ENCODE data around the gene ZCWPW1.

ZCWPW1 gene

DNA sequence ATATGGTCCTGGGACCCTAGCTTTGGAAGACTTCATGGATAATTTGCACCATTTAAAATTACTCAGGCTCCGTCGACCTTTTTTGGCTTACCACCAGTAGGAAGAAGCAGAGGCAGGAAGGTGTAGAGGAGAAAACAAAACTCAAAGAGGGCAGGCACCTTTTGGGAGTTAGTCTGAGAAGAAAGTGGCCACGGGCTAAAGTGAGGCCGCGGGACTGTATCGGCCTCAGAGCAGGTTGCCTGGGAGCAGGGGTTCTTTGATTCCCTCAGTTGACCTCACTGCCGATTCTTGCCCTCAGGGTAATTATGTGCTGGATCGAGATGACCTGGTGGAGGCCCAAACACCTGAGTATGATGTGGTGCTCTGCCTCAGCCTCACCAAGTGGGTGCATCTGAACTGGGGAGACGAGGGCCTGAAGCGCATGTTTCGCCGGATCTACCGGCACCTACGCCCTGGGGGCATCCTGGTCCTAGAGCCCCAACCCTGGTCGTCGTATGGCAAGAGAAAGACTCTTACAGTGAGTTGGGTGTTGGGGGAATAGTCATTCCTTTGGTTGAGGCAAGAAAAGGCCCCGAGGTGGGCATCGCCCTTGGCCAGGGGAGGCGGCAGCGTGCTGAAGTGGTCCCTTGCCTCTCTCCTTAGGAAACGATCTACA, 4.2 kb upstream of the ZCWPW1 start:
- no peak for DNase-seq (ENCODE audit: low read depth)

- DNase-seq (ENCODE audit: low read depth), result no peak
These were observed 3.5 kb upstream of the ZCWPW1 start for GRCh38 chr7:100432053-100432452.

- no peak for DNase-seq (ENCODE audit: low read depth)
These were observed 2.8 kb upstream of the ZCWPW1 start for GRCh38 chr7:100431286-100431735.

- no peak for DNase-seq (ENCODE audit: low read depth)
These were observed 2.2 kb upstream of the ZCWPW1 start for GRCh38 chr7:100430493-100431285.

DNA sequence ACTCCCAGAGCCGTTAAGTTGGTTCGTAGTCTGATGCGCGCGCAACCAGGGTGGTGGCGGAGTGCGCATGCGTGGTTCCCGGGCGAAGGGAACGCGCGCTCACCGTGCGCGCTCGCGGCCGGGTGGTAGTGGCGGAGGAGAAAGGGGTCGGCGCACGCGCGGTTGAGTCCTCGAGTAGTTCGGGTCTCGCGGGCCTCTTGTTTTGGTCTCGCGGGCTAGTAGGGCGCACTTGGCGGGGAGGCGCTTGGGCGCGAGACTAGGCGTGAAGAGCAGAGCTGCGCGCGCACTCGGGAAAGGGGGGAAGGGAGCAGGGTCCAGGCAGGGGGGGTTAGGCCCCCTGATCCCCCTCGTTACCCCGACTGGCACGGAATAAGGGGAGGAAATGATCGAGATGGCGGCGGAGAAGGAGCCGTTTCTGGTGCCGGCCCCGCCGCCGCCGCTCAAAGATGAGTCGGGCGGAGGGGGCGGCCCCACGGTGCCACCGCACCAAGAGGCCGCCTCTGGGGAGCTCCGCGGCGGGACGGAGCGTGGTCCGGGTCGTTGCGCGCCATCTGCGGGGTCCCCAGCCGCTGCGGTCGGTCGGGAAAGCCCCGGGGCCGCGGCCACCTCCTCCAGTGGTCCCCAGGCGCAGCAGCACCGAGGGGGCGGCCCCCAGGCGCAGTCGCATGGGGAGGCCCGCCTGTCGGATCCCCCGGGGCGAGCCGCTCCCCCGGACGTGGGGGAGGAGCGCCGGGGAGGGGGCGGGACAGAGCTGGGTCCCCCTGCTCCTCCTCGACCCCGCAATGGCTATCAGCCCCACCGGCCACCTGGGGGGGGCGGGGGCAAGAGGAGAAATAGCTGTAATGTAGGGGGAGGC, 1.4 kb upstream of the ZCWPW1 start, which contains the start of gene MEPCE:
Gene MEPCE, plus strand, starts transcription at position 195 of the 856 bp plus-strand sequence. Its CDS starts 188 bp downstream, at position 383.
- peak; percentile 97 for DNase-seq (ENCODE audit: low read depth)

- DNase-seq (ENCODE audit: low read depth), result peak; percentile 100
These were observed 599 bp upstream of the ZCWPW1 start for GRCh38 chr7:100428967-100429636.

DNA sequence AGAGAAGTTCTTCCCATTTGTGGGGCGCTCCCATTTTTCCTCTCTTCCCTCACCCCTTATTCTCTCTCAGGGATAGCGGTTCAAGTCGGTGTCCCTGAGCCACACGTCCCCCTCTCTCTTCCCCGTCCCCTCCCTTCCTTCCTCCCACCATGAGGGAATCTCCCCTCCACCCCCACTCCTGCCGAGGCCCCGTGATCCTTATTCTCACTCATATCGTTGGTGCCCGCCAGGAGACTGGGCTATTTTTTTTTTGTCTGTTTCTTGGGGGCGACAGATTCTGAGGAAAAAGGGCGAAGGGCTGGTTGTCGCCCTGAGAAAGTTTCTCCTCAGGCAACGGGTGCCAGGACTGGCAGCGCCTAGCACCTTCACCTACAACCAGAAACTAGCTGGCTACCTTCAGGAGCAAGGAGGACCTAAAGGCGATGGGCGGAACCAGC, 723 bp downstream of the ZCWPW1 start:
- no peak for DNase-seq (ENCODE audit: low read depth)

DNA sequence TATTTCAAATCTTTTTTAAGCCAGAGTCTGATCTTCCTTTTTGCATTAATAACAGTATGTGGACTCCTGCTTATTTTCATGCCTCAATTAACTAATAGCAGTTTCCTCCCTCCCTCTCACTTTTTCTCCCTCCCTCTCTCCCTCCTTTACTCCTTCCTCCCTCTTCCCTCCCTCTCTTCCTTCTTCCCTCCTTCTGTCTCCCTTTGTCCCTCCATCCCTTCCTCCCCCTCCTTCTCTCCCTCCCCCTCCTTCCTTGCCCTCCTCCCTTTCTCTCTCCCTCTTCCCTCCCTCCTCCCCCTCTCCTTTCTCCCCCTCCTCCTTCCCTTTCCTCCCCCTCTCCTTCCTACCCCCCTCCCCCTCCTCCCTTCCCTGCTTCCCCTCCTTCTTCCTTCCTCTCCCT, 2.0 kb downstream of the ZCWPW1 start:
- DNase-seq (ENCODE audit: low read depth), result no peak

DNA sequence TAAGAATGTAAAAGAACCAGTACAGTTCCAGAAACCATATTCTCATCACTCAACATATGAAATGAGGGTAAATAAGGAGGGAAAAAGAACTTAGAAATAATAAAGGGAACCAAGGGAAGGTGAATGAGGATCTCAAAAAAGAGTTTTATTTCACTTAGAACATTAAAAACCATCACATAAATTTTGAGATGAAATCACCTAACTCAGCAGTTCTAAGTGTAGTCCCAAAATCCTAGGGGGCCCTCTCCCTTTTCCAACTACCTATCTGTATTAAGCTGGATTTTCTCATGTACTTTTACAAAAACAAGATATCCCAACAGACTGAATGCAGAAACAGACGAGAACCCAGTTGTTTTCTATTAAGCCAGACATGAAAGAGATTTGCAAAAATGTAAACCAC, 3.2 kb downstream of the ZCWPW1 start:
- DNase-seq (ENCODE audit: low read depth), result no peak

DNA sequence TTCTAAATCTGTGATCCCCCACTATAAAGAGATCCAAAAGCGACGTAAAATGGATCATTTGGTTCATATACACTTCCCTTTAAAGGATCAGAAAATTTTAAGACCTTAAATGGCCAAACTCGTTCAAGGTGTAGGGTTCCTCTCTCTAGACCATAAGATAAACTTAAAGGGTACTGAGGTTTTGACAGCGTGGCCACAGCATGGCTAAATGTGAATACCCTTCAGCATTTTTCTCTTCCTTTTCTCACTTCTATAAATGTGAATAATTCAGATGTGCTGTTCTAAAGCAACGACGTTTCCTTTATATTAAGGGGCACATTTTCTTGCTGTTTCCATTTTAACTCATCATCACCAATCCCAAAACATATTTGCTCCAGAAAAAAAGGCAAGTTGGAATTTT, 5.2 kb downstream of the ZCWPW1 start:
- DNase-seq (ENCODE audit: low read depth), result no peak

GRCh38 chr7:100419660-100420226, 8.8 kb downstream of the ZCWPW1 start:
- DNase-seq (ENCODE audit: low read depth), result no peak

DNA sequence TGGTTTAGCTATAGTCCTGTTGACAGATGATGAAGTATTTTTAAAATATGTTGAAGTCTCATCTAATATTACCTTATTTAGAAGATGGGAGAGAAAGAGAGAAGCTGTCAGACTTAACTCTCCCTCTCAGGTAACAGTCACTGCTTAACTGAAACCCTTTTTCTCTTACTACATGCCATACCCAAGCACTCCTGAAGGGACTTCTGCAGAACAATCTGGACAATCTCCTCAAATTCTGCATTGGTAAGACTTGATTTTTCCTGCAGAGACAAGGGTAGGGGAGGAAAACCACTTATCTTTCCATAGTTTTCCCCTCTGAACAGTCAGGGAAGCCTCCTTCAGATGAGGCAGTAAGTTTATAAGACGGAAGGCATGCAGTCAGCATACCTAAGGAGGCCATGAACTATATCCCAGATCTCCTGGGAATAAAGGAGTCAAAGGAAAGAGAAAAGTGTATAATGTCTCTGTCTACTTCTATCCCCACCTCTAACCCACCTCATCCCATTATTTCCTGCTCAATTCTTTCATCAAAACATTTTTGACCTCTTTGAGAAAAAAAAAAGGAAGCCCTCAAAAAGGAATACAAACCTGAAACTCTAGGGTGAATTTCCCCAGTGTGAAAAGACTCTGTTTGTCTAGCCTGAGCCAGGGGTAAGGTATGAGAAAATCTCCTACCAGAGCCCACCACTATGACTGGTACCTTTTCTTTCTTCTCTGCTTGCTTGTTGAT, 9.4 kb downstream of the ZCWPW1 start:
- no peak for DNase-seq (ENCODE audit: low read depth)

- DNase-seq (ENCODE audit: low read depth), result no peak
These were observed 13.1 kb downstream of the ZCWPW1 start for GRCh38 chr7:100415448-100415847.

GRCh38 chr7:100413889-100414288, 14.6 kb downstream of the ZCWPW1 start:
- DNase-seq (ENCODE audit: low read depth), result no peak

GRCh38 chr7:100413346-100413745, 15.2 kb downstream of the ZCWPW1 start:
- DNase-seq (ENCODE audit: low read depth), result no peak

GRCh38 chr7:100411101-100411500, 17.4 kb downstream of the ZCWPW1 start:
- DNase-seq (ENCODE audit: low read depth), result no peak

DNA sequence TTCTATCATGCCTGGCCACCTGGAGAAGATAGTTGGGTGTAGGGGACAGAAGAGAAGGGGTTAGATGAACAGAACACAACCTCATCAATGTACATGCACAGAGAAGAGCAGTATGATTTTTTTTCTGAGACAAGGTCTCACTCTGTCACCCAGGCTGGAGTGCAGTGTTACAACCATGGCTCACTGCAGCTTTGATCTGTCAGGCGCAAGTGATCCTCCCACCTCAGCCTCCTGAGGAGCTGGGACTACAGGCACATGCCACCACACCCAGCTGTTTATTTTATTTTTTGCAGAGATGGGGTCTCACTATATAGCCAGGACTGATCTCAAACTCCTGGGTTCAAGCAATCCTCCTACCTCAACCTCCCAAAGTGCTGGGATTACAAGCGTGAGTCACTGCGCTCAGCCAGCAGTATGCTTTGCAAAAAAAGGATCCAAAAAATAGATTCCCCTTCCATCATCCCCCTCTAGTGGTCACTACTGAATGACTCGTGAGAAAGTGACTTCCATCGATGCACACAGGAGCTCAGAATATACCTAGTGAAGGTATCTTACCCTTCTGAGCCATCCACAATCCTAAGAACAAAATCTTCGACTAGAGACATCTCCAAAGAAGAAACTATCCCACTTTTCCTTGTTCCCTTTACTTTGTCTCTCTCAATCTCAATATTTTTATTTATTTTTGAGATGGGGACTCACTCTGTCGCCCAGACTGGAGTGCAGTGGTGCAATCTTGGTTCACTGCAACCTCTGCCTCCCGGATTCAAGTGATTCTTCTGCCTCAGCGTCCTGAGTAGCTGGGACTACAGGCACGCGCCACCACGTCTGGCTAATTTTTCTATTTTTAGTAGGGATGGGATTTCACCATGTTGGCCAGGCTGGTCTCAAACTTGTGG, 21.0 kb downstream of the ZCWPW1 start:
- no peak for DNase-seq (ENCODE audit: low read depth)

DNA sequence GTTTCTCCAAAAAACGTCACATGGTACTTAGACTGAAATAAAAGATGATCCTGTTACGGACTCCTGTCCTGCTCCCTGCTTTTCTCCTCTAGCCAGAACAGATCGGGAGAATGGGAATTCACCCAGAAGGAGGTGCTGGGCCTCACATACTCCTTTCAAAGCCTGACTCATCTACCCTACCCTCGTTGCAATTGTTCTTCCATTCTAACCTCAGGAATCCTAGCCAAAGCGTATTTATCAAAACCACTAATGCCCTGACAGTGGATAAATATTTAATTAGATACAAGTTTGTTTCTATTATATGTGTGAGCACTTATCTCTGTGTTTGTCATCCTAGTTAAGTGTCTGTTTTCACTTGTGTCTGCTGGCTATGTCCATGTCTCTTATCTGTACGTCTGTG, 21.7 kb downstream of the ZCWPW1 start:
- DNase-seq (ENCODE audit: low read depth), result no peak

DNA sequence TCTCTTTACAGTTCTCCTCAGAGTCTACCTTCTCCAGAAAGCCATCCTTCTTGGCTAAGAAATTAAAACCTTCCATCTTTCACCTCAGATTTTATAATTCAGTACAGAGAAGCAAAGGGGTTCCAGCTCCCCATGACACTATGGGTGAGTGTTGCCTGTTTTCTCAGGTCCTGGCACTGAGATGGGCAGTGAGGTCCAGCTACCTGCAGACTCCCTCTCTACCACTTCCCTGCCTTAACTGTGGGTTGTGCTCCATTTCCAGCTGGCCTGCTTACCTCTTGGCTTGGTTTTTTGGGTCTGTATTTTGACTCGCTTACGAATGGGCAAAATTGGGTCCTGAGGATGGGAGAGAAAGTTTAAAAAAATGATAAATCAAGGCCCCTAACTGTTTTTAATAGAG, 26.3 kb downstream of the ZCWPW1 start:
- DNase-seq (ENCODE audit: low read depth), result no peak

- no peak for DNase-seq (ENCODE audit: low read depth)
These were observed 26.7 kb downstream of the ZCWPW1 start for GRCh38 chr7:100401811-100402210.
